ENCODE measurements around the gene S1PR2. TPM values are rescaled to one million over a fixed set of nuclear protein-coding genes. Genes with fewer than 3 reads are reported as not detected.

Gene S1PR2
- total RNA-seq, 2 donors from 2014 or later = 4.5 to 8.5 TPM

GRCh38 chr19:10274589-10274988 lies 43.5 kb upstream of the S1PR2 start:
- no peaks in the 10 kb centered on the region for H3K36me3 ChIP-seq
- H3K4me3 ChIP-seq = no peak overlapping the region
- 90% methylated on average over 10 of the region's 10 CpGs for WGBS
- no peak overlapping the region for H3K27ac ChIP-seq
- TF ChIP-seq POLR2AphosphoS5 (IDR thresholded peaks at IDR 0.05) = no peak
- no peak for TF ChIP-seq POLR2A (IDR thresholded peaks at IDR 0.05)
- no peak for TF ChIP-seq CTCF (IDR thresholded peaks at IDR 0.05)
- no peak for DNase-seq (ENCODE audit: low spot score)
- no peaks in the 10 kb centered on the region for H3K9me3 ChIP-seq
- intact Hi-C loops (cut with DNase I) = loop anchor here (5.0 kb wide), 1 partner anchor 38 kb away; no protein-coding TSS in a partner anchor
- H3K27me3 ChIP-seq (replicated peaks; ENCODE audit: insufficient read depth) = no peaks in the 10 kb centered on the region
- H3K4me1 ChIP-seq (replicated peaks) = no peaks in the 10 kb centered on the region

GRCh38 chr19:10271543-10272086 lies 40.5 kb upstream of the S1PR2 start:
- TF ChIP-seq CTCF (IDR thresholded peaks at IDR 0.05) (no peak), POLR2A (IDR thresholded peaks at IDR 0.05) (no peak), POLR2AphosphoS5 (IDR thresholded peaks at IDR 0.05) (no peak)
- H3K9me3 ChIP-seq = no peaks in the 10 kb centered on the region
- H3K27ac ChIP-seq = peak overlapping the region in 1 of 2 donors; percentile 52
- 38% methylated on average over 12 of the region's 12 CpGs for WGBS
- H3K4me3 ChIP-seq = peak overlapping the region; percentile 19 to 28
- H3K27me3 ChIP-seq (replicated peaks; ENCODE audit: insufficient read depth) = no peaks in the 10 kb centered on the region
- no peaks in the 10 kb centered on the region for H3K4me1 ChIP-seq (replicated peaks)
- intact Hi-C loops (cut with DNase I) = loop anchor here (2.0 to 5.0 kb wide), 2 partner anchors 41 to 117 kb away; no protein-coding TSS in a partner anchor
- H3K36me3 ChIP-seq = no peaks in the 10 kb centered on the region
- no peak for DNase-seq (ENCODE audit: low spot score)

GRCh38 chr19:10270616-10271394 lies 39.7 kb upstream of the S1PR2 start, which contains the start of gene ICAM1:
TSS of gene ICAM1 (plus strand) at chr19:10271120. CDS start at chr19:10271160, 40 bp downstream.
- Histone ChIP-seq H3K4me1 (replicated peaks) (no peaks in the 10 kb centered on the region), H3K4me3 (peak within 1 kb of the TSS; percentile 19 to 28), H3K36me3 (no peaks in the 10 kb centered on the region), H3K9me3 (no peaks in the 10 kb centered on the region), H3K27ac (peak within 1 kb of the TSS; percentile 47 to 52), H3K27me3 (replicated peaks; ENCODE audit: insufficient read depth) (no peaks in the 10 kb centered on the region)
- WGBS = 2% methylated on average over 49 of the region's 51 CpGs
- intact Hi-C loops (cut with DNase I) = loop anchor here (2.0 to 5.0 kb wide), 2 partner anchors 41 to 118 kb away; no protein-coding TSS in a partner anchor
- peak; percentile 54 for DNase-seq (ENCODE audit: low spot score)
- TF ChIP-seq POLR2A (IDR thresholded peaks at IDR 0.05) (peak; percentile 60), CTCF (IDR thresholded peaks at IDR 0.05) (peak in 1 of 4 experiments; percentile 38), POLR2AphosphoS5 (IDR thresholded peaks at IDR 0.05) (peak; percentile 73)

- H3K4me3 ChIP-seq = peak overlapping the region; percentile 19 to 28
- no peaks in the 10 kb centered on the region for H3K9me3 ChIP-seq
- no peak for DNase-seq (ENCODE audit: low spot score)
- intact Hi-C loops (cut with DNase I) = loop anchor here (2.0 to 5.0 kb wide), 2 partner anchors 42 to 119 kb away; no protein-coding TSS in a partner anchor
- H3K27ac ChIP-seq = peak overlapping the region; percentile 47 to 52
- 7% methylated on average over 37 of the region's 37 CpGs for WGBS
- no peak for TF ChIP-seq POLR2A (IDR thresholded peaks at IDR 0.05)
- no peak for TF ChIP-seq POLR2AphosphoS5 (IDR thresholded peaks at IDR 0.05)
- TF ChIP-seq CTCF (IDR thresholded peaks at IDR 0.05) = no peak
- H3K27me3 ChIP-seq (replicated peaks; ENCODE audit: insufficient read depth) = no peaks in the 10 kb centered on the region
- H3K4me1 ChIP-seq (replicated peaks) = no peaks in the 10 kb centered on the region
- no peaks in the 10 kb centered on the region for H3K36me3 ChIP-seq
Observed at GRCh38 chr19:10270180-10270615, 39.1 kb upstream of the S1PR2 start.
